Measurements from ENCODE around the gene SKIC2.
"Not testable (repeated sequence)": the region's sequence is repeated elsewhere in the genome, so short reads cannot be mapped to it uniquely, and the experiment has no call there.

DNA sequence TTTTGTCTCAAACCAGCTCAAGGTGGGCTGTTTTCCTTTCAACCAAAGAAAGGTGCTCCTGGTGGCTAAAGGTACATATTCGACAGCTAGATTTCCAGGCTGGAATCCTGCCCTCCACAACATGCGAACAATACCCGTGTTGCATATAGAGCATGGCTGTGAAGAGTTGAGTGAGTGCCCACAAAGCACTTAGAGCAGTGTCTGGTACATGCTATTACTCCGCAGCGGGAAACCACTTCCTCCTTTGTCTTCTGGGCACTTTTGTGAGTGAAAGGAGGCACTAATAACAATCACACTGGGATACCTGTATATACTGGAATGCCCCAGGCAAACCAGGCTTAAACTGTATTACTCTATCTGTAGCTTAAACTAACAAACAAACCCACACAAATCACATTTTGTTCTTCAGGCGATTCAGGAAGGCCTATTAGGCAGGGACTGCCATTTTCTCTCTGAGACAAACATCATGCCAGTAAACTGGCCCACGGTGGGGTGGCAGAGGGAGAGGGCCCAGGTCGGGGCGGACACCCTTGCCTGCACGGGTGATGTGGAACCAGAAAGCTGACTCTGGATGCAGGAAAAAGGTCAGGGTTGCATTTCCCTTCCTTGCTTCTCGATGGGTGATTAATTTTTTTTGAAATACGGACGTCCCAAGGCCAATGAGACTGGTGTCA lies 46.0 kb downstream of the SKIC2 start:
- TF ChIP-seq, protein P1, sequence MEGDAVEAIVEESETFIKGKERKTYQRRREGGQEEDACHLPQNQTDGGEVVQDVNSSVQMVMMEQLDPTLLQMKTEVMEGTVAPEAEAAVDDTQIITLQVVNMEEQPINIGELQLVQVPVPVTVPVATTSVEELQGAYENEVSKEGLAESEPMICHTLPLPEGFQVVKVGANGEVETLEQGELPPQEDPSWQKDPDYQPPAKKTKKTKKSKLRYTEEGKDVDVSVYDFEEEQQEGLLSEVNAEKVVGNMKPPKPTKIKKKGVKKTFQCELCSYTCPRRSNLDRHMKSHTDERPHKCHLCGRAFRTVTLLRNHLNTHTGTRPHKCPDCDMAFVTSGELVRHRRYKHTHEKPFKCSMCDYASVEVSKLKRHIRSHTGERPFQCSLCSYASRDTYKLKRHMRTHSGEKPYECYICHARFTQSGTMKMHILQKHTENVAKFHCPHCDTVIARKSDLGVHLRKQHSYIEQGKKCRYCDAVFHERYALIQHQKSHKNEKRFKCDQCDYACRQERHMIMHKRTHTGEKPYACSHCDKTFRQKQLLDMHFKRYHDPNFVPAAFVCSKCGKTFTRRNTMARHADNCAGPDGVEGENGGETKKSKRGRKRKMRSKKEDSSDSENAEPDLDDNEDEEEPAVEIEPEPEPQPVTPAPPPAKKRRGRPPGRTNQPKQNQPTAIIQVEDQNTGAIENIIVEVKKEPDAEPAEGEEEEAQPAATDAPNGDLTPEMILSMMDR (IDR thresholded peaks at IDR 0.05; ENCODE audit: low read depth, low read length), result not testable (repeated sequence)
- TF ChIP-seq EZH2phosphoT487 (IDR thresholded peaks at IDR 0.05; ENCODE audit: low read depth), result not testable (repeated sequence)

All from OCI-LY3 (cell line).